GM18498 (cell line): ENCODE data around the gene FUT3.
"Not testable (repeated sequence)": the region's sequence is repeated elsewhere in the genome, so short reads cannot be mapped to it uniquely, and the experiment has no call there.

ENCODE experiments used
- ATAC-seq: cut with Tn5 transposase; IDR thresholded peaks from one replicate; pipeline ENCODE4 v1.9.1; 2021; ENCODE audit warnings: mild to moderate bottlenecking, moderate library complexity; ENCODE audit not compliant: unreplicated experiment

Gene FUT3

GRCh38 chr19:5882421-5882968 is 31.2 kb upstream of the FUT3 start:
- ATAC-seq = no peak

- ATAC-seq = no peak
These were observed 30.5 kb upstream of the FUT3 start for GRCh38 chr19:5881543-5882299.

GRCh38 chr19:5880604-5881078 is 29.4 kb upstream of the FUT3 start:
- no peak for ATAC-seq

DNA sequence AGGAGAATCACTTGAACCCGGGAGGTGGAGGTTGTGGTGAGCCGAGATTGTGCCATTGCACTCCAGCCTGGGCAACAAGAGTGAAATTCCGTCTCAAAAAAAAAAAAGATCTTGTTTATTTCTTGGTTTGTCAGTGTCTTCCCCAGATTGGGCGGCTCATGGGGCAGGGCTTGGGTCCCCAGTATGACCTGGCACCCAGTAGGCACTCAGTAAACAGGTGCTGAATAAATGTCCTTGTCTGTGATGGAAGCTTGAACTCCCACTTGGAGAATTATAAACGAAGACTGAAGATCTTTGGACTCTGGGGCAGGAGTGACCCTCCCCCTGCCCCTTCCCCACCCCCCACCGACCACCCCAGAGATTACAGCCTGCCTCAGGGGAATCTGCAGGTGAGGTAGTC is 28.9 kb upstream of the FUT3 start:
- no peak for ATAC-seq

DNA sequence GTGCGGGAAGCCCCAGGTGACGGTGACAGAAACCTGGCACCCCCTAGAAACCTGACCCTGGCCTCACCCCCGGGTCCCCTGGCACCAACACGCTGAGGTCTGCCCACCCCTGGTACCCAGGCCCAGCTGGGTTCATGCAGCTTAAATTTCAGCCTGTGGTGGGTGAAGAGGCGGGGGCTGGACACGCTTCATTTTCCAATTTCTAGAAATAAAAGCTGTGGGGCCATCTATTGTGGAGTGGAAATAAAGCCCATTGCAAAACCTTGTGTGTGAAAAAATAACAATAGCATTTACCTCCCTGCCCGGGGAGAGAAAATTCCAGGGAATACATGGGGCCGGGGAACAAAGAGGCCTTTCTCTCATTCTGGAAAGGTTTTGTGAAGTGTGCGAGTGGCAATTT is 26.6 kb upstream of the FUT3 start:
- ATAC-seq = no peak

GRCh38 chr19:5877427-5877826 is 26.2 kb upstream of the FUT3 start:
- no peak for ATAC-seq

GRCh38 chr19:5874496-5874895 is 23.2 kb upstream of the FUT3 start:
- not testable (repeated sequence) for ATAC-seq

DNA sequence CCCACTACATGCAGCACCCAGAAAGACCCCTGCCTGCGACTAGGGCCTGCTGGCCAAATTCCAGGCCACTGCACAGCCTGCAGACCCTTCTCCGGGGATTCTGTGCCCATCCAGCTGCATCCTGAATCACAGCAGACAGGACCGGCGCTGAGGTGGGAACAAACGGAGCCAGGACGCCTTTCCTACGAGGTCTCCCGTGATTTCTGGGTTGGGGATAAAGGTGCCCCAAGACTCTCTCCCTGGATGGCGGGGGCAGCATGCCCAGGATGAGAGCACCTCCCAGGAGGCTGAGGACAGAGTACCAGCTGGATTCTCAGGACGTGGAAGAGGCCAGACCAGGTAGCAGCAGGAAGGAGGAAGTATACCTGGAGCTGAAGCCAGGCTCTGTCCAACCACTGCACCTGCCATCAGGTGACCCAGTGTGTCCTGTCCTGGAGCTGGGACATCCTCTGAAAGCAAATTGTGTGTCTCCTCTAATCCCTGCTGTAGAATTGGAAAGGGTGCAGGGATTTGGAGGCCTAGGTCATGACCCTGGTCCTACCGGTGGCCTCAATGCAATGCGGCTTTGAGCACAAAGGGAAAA is 22.5 kb upstream of the FUT3 start:
- no peak for ATAC-seq

GRCh38 chr19:5870986-5871394 is 19.7 kb upstream of the FUT3 start:
- no peak for ATAC-seq

DNA sequence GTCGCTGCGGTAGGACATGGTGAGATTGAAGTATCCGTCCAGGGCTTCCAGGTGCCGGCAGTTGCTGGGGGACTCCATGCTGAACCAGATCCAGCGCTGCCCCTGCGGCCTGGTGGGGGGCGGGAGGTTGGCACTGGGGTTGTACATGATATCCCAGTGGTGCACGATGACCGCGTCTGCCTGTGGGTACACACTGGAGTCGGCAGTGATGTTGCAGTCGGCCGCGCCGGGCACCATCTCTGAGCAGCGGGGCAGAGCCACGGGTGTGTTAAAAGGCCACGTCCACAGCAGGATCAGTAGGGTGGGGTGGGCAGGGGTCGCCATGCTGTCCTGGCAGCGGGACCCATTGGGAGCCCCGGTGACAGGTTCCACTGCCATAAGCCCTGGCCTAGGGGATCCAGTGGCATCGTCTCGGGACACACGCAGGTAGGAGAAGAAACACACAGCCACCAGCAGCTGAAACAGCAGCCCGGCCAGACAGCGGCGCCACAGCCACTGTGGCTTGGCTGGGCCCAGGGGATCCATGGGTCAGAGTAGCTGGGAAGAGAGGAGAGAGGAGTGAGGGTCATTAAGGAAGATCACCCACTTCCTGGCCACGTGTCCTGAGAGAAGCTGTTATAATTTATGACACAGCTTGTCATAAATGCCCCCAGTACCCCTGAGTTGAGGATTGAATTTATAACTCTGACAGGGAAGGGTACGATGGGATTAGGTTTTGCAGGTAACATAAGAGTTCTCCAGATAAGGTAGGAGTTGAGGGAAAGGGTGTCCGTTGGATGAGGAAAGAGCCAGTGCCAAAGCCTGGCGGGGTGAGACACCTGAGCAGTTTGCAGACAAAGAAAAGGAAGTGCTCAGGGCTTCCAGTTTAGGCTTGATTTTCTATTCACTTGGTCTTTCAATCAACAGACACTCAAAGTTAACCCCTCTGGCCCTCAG is 16.2 kb upstream of the FUT3 start:
- no peak for ATAC-seq

DNA sequence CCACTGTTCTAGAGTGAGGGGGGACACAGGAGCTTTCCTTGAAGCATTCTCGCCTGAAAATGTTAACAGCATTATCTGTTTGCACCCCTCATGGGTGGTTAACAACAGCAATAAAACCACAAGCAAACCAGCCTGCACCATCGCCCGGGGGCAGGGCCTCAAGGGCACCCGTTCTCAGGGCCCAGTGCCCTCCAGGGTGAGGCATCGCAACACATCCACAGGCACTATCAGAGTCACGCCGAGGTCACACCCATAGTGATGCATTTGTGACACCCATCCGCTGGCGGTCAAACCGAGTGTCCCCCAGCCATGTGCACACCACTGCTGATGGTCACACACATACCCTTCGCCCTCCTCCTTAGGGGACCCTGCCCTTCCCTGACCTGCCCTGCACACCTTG is 14.5 kb upstream of the FUT3 start:
- ATAC-seq = no peak

DNA sequence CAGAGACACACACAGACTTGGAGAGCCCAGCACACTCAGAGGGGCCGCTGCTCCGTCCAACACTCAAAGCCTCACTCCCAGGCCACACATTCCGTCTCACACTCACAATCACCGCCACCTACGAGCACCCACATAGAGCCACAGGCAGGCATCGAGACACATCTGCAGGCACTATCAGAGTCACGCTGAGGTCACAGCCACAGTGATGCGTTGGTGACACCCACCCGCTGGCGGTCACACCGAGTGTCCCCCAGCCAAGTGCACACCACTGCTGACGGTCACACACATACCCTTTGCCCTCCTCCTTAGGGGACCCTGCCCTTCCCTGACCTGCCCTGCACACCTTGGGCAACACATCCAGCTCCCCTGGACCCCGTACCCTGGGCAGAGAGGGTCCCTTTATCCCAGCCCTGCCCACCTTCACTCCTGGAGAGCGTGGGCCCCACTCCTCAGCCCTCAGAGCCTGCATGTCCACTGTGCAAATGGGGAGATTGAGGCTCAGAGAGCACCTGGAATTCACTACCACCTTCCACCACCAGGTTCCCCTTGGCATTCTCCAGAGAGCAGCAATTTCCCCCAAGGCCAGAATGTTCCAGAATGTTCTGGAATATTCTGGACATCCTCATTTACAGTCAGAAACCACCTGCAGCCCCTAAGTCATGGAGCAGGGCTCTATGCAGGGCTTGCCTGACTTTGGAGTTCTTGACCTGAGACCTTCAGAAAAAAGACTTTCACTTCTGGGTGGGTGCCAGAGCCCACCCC is 13.7 kb upstream of the FUT3 start:
- no peak for ATAC-seq

DNA sequence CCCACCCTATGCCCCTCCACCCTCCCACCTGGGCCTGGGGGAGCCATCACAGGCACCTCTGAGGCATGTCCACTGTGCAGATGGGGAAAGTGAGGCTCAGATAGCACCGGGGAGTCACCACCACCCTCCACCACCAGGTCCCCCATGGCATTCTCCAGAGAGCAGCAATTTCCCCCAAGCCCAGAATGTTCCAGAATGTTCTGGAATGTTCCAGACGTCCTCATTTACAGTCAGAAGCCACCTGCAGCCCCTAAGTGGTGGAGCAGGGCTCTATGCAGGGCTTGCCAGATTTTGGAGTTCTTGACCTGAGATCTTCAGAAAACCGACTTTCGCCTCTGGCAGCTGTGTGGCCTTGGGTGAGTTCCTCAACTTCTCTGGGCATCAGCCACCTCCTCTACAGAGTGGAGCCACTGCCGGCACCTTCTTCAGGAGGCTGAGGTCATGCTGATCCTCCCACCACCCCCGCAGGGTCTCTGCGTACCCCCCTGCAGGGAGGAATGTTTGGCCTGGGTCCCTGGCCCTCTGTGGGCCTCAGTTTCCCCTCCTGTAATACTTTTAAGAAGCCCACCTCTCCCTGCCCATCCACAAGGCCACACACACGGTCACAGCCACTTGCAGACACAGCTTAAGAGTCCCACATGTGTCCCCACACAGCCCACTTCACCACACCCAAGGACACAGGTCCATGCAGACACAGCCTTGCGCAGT is 12.9 kb upstream of the FUT3 start:
- no peak for ATAC-seq

- ATAC-seq = no peak
These were observed 11.9 kb upstream of the FUT3 start for GRCh38 chr19:5863030-5863665.

DNA sequence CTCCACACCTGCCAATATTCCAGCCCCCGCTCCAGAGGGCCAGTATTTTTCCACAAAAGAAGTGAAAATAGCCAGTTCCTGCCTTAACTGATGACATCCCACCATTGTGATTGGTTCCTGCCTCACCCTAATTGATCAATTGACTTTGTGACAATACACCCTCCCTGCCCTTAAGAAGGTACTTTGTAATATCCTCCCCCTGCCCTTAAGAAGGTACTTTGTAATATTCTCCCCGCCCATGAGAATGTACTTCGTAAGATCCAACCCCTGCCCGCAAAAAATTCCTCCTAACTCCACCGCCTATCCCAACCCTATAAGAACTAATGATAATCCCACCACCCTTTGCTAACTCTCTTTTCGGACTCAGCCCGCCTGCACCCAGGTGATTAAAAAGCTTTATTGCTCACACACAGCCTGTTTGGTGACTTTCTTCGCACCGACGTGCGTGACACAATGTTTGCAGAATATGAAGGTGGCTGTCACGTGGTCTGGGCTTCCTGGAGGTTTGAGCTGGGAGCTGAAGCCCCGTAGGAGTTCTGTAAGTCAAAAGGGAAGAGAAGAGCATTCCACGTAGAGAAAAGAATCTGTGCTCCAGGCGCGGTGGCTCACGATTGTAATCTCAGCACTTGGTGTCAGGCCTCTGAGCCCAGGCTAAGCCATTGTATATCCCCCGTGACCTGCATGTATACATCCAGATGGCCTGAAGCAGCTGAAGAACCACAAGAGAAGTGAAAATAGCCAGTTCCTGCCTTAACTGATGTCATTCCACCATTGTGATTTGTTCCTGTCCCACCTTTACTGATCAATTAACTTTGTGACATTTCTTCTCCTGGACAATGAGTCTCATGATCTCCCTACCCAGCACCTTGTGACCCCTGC is 6.2 kb upstream of the FUT3 start:
- ATAC-seq = no peak

- not testable (repeated sequence) for ATAC-seq
These were observed 3.9 kb upstream of the FUT3 start for GRCh38 chr19:5855151-5855550.

- not testable (repeated sequence) for ATAC-seq
These were observed 2.9 kb upstream of the FUT3 start for GRCh38 chr19:5854121-5854520.

DNA sequence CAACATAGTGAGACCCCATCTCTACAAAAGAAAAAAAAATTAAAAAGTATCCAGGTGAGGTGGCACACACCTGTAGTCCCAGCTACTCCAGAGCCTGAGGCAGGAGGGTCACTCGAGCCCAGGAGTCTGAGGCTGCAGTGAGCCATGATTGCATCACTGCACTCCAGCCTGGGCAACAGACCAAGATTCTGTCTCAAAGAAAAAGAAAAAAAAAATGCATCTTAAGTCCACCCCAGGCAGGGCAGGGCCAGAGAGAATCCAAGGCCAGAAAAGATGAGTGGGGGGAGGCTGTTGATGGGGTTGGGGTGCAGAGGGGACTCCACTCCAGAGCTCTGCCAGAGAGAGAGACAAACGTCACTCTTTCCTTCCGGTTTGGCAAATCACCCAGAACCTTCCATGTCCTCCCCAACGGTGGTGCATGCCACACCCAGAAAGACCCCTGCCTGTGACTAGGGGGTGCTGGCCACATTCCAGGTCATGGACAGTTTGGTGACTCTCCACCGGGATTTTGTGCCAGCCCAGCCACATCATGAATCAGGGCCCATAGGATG is 431 bp downstream of the FUT3 start:
- no peak for ATAC-seq
